K562 (cell line): Measurements from ENCODE around the gene VILL. TPM values are rescaled to one million over a fixed set of nuclear protein-coding genes. Genes with fewer than 3 reads are reported as not detected.

Experiments used
- CCNT2 ChIP-seq: IDR thresholded peaks from 2 replicates; pipeline ENCODE4 v1.6.1; 2011; ENCODE audit warnings: borderline replicate concordance, low read depth, mild to moderate bottlenecking, moderate library complexity, mixed read lengths, low read length; ENCODE audit not compliant: insufficient read length; ENCODE audit errors: extremely low read depth
- CXXC5 ChIP-seq: fragments of 250-450 bp; sonication (Bioruptor Pico); IDR thresholded peaks from 2 replicates; pipeline ENCODE4 v1.8.0; 2022; ENCODE audit warnings: inconsistent platforms, mild to moderate bottlenecking, moderate library complexity
- FOXP4 ChIP-seq: sonication (generic); formaldehyde crosslinking; IDR thresholded peaks from 2 replicates; pipeline ENCODE4 v1.8.0; 2022; ENCODE audit warnings: mild to moderate bottlenecking, missing genetic modification reagents, borderline replicate concordance
- JUN ChIP-seq, 2 experiments: sonication (generic) in 1 of 2; formaldehyde crosslinking in 1 of 2; IDR thresholded peaks; 2 replicates each; pipeline versions ENCODE4 v1.6.1 to v1.8.0; 2012 to 2022; ENCODE audit warnings: borderline replicate concordance in 2 of 2, mild to moderate bottlenecking in 2 of 2, improper control_type of control experiment in 1 of 2, low read depth in 1 of 2, low read length in 1 of 2, missing genetic modification reagents in 1 of 2
- NR3C1 ChIP-seq: sonication (generic); formaldehyde crosslinking; IDR thresholded peaks from 2 replicates; pipeline ENCODE4 v1.8.1; 2022; ENCODE audit warnings: missing genetic modification reagents
- NUFIP1 ChIP-seq: fragments of 450-650 bp; IDR thresholded peaks from 2 replicates; pipeline ENCODE4 v1.6.1; 2018; ENCODE audit not compliant: partially characterized antibody
- RBFOX2 ChIP-seq: fragments of 200-400 bp; formaldehyde crosslinking; IDR thresholded peaks from 2 replicates; pipeline ENCODE4 v1.6.1; 2017; ENCODE audit warnings: low read depth, mild to moderate bottlenecking, low read length, moderate library complexity
- RERE ChIP-seq: sonication (generic); formaldehyde crosslinking; IDR thresholded peaks from 2 replicates; pipeline ENCODE4 v1.8.0; 2023; ENCODE audit warnings: missing genetic modification reagents, mild to moderate bottlenecking, borderline replicate concordance
- SP2 ChIP-seq: IDR thresholded peaks from 2 replicates; pipeline ENCODE4 v1.6.1; 2011; ENCODE audit warnings: mild to moderate bottlenecking, low read depth, low read length, moderate library complexity; ENCODE audit not compliant: poor library complexity, severe bottlenecking; ENCODE audit errors: extremely low read depth
- TSHZ1 ChIP-seq: fragments of 250-450 bp; sonication (Bioruptor Pico); IDR thresholded peaks from 2 replicates; pipeline ENCODE4 v1.4.0; 2020; ENCODE audit warnings: mild to moderate bottlenecking, moderate library complexity
- WHSC1 ChIP-seq: IDR thresholded peaks from one replicate; pipeline ENCODE4 v1.6.1; 2012; ENCODE audit warnings: low read length, control low read depth, inconsistent platforms
- ZC3H4 ChIP-seq: sonication (generic); formaldehyde crosslinking; IDR thresholded peaks from 2 replicates; pipeline ENCODE4 v1.9.0; 2021; ENCODE audit warnings: missing genetic modification reagents, borderline replicate concordance
- ZKSCAN1 ChIP-seq: fragments of 150-350 bp; IDR thresholded peaks from 2 replicates; pipeline ENCODE4 v1.6.1; 2016; ENCODE audit warnings: low read depth, low read length
- ZNF121 ChIP-seq: sonication (generic); formaldehyde crosslinking; conservative IDR thresholded peaks from 2 replicates; pipeline ENCODE4 v1.8.0; 2022; ENCODE audit warnings: missing genetic modification reagents
- polyA plus RNA-seq, 8 experiments: library from polyadenylated mRNA; depleted of rRNA in 4 of 8; stranded (reverse) in 5 of 8; unstranded in 3 of 8; fragments of >200 nt; fragmentation: Nextera tagmentation in 2 of 8; fragmentation: Illumina TruSeq in 1 of 8; extraction: Ambion mirVana in 2 of 8; extraction: Trizol in 1 of 8; gene quantifications; 2 replicates each; pipeline versions ENCODE4 v1.2.1 to v1.2.3, GENCODE V29; 2011 to 2014; ENCODE audit warnings: inconsistent platforms in 1 of 8, missing spikeins in 1 of 8
- total RNA-seq, 7 experiments: library from RNA; depleted of rRNA in 6 of 7; stranded (reverse); fragments of >200 nt in 6 of 7; fragmentation: Illumina TruSeq in 2 of 7; extraction: Trizol in 2 of 7; gene quantifications; 2 replicates each; pipeline versions ENCODE4 v1.2.1 to v1.2.3, GENCODE V29; 2011 to 2021; ENCODE audit warnings: low replicate concordance in 1 of 7

VILL gene
- total and polyA plus RNA-seq, 9 of the 15 experiments (the other 6 are each of a cell fraction or from before 2014, with no cell fraction given): 0.11 to 16.0 (median 8.8) TPM

- TF ChIP-seq FOXP4 (CRISPR knock-in tag) (0 out of 2 replicates have a peak, but pooled peaks have one; percentile 46), WHSC1 (no peak), SP2 (no peak), CXXC5 (CRISPR knock-in tag) (no peak), NR3C1 (CRISPR knock-in tag) (0 out of 2 replicates have a peak, but pooled peaks have one; percentile 13), ZC3H4 (CRISPR knock-in tag) (0 out of 2 replicates have a peak, but pooled peaks have one; percentile 32), RBFOX2 (no peak), NUFIP1 (no peak), RERE (CRISPR knock-in tag) (0 out of 2 replicates have a peak, but pooled peaks have one; percentile 76), TSHZ1 (no peak), JUN (IDR thresholded peaks at IDR 0.05; ENCODE audit: borderline replicate concordance, low read depth, low read length) (no peak), JUN (CRISPR knock-in tag; IDR thresholded peaks at IDR 0.05; ENCODE audit: borderline replicate concordance) (0 out of 2 replicates have a peak, but pooled peaks have one; percentile 46), ZKSCAN1 (no peak), ZNF121 (no peak), CCNT2 (no peak)
Observed at GRCh38 chr3:38003817-38004414, 13.3 kb downstream of the VILL start (continued).
